Left hindlimb (tissue), 1 donor: ENCODE data around the gene KCNH4.
"Not testable (repeated sequence)": the region's sequence is repeated elsewhere in the genome, so short reads cannot be mapped to it uniquely, and the experiment has no call there.

Source experiments
- DNase-seq: peaks from one replicate; pipeline ENCODE4 v3.0.0-alpha.2; 2018

KCNH4 gene

GRCh38 chr17:42177684-42178083 lies 3.3 kb downstream of the KCNH4 start:
- DNase-seq: no peak

- DNase-seq: no peak
These were observed 6.7 kb downstream of the KCNH4 start for GRCh38 chr17:42174126-42174783.

DNA sequence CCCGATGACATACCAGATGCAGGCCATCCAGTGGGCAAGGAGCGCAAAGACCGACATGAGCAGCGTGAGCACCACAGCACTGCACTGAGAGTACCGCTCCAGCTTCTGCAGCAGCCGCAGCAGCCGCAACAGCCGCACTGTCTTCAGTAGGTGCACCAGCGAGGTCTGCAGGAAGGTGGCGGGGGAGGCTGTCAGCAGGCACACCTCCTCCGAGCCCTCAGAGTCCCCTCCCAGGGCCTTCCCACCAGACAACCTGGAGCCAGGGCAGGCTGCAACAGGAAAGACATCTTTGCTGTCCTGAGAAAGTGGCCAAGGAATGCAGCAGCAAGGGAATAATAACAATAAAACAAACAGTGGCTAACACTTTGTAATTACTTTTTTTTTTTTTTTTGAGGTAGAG lies 9.1 kb downstream of the KCNH4 start:
- DNase-seq: no peak

- DNase-seq: no peak
These were observed 11.6 kb downstream of the KCNH4 start for GRCh38 chr17:42169351-42169750.

DNA sequence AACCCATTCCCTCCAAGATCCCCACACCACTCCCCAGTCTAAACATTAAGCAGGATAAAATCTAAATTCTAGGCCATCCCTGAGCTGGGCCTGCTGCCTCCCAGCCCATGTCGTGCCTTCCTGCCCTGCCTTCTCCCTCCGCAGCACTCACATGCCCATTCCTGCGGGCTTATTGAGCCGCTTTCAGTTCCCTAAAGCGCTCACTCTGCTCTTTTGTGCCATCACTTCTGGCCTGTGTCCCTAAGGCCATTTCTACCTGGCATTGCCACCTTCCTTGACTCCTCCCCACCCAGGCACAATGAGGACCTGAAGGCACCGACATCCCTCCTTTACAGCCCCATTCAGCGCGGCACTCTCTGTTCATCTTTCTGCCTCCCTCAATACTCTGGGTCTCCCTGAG lies 13.1 kb downstream of the KCNH4 start:
- DNase-seq: no peak

GRCh38 chr17:42166196-42166763 lies 14.7 kb downstream of the KCNH4 start:
- no peak for DNase-seq

DNA sequence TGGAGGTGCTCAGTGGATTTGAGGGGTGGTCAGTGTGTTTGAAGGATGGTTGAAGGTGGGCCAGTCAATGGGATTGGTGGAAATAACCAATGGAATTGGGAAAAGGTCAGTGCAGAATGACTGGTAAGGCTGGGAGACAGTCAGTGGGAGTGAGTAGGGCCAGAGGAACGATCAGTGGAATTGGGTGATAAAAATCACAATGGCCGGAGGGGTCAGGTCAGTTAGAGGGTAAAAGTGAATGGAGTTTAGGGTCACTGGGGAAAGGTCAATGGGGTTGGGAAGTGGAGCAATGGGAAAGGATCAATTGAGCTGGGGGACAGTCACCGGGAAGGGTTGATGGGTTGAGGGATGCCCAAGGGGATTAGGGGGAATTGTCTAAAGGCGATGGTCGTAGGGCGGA lies 15.2 kb downstream of the KCNH4 start:
- no peak for DNase-seq

DNA sequence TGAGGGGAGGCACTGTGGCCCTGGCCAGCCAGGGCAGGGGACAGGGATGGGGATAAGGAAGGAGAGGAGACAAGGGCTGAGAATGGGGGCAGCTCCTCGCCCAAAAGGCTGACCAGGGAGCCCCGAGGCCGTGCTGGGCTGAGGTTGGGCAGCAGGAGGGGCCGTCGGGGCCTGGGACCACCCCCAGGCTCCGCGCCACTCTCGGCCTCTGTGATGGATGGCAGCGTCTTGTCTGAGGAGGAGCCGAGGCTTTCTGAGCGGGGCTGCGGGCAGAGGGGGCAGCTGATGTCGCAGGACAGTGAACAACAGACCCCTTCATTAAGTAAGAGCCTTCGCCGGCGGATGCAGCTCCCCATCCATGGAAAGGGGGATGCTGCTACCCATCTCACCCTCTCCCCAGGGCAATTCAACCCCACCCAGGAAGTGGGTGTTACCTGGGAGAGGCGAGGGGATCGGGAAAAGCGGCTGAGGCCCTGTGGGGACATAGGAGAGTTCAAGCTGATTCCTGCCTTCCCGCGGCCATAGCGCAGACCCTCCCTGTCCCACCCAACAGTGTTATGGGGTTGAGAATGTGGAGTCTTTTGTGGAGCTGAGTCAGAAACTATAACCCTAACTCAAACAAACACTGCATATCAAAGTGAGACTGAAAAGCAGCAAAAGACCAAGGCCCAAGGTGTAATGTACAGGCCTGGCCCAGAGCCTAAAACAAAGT lies 17.1 kb downstream of the KCNH4 start:
- no peak for DNase-seq

DNA sequence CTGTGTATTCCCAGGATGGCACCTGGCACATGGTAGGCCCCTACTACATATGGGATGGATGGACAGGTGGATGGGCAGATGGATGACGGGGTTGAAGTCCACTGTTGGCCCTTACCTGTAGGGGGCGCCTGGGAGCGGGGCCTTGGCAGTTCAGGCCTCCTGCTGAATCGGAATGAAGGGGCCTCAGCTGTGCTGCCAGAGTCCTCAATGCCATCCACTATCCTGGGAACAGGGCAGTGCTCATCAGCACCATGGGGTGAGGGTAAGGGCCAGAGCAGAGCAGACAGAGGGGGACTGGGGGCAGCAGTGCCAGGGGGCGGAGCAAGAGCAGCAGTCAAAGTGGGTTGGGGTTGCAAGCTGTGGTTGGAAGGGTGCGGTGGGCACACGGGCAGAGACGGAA lies 17.8 kb downstream of the KCNH4 start:
- DNase-seq: no peak

DNA sequence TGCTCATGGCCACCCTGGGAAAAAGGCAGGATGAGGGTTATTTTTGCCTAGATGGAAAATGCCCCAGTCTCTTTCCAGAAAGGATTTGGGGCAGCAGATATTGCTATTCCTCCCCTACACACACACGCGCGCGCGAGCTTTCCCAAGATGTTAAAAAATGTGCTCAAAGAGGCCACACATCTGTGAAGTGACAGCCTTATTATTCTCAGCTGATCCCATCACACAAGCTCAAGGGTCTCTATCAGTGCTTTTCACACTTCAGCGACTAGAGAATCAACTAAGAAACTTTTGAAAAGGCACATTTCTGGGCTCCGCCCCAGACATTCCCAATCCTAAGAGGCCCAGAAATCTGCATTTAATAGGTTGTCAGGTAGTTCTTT lies 20.4 kb downstream of the KCNH4 start:
- no peak for DNase-seq

DNA sequence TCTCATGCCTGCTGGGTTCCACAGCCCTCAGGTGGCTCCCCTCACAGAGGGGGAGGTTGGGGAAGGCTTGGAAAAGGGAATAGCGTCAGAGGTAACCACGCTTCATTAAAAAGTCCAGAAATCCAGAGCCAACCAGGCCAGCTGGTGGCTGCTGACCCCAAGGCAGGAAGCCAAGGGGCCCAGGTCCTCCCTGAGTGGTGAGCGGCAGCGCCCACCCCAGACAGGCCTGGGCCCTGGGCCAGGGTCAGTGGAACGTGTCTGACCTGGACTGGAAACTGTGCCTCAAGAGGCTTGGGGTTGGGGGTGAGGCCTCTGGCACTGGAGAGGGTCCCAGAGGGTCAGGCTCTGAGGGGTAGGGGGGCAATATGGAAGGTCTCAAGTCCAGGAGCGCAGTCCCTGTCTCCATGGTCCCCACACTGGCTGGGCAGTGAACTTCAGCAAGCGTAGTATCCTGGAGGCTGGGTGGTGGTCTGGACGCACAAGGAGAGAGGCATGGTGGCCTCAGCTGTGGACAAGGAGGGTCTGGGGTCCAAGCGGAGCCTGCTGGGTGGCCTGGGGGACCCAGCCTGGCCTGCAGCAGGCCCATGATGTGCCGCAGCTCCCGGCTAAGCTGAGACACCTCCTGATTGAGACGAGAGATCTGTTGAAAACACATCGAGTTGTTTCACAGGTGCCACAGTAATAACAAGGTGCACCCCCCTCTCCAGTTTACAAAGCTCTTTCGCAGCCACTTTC lies 21.0 kb downstream of the KCNH4 start:
- DNase-seq: no peak

DNA sequence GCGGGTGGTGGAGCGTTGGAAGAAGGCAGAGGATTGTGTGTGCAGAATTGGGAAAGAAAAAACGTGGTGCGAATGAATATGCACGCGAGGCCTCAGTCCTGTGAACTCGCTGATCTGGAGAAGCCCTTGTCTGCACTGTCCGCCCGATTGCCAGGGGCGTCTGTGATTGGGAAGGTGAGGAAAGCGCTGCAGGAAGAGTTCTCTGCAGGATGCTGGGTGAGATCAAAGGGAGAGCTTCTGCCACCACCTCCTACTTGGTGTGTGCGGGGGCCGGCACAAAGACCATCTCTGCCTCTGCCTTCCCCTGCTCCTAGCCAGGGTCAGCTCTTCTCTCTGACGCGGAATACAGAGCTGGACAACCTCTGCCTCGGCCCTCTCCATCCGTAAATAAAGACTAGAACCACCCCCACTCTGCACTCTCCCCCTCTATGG lies 25.3 kb downstream of the KCNH4 start:
- no peak for DNase-seq

DNA sequence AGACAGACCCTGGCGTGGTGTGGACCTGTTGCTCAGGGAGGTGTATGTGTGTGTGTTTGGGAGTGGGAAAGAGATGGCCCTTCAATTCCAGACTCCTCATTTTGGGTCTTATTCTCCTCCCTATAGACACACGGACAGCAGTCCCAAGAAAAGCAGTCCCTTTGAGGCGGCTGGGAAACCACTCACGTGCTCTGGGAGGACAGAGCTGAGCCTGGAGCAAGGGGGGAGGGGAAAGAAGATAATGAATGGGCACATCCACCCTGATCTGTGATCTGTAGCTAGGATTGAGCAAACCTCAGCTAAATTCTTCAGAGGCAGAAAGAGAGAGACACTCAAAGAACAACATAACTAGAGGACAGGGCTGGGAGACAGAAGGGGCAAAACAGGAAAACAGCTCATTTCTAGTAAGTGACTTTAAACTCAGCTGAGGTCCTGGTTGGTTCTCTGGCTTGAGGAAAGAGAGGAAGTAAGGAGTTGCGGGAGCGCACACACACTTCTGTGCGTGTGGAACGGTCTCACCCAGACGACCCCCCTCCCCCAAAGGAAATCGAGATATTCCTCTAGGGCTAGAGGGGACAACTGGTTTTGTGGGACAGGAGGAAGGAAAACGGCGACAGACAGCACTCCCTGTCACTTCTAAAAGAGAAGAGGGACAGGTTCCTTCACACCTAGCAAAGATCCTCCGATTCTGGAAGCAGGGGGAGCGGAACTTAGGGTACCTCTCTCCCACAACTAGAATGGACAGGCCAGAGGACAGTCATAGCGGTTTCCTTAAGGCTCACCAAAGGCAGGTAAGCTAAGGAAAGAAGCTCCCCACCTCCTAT lies 26.8 kb downstream of the KCNH4 start:
- DNase-seq: no peak

GRCh38 chr17:42146911-42147607 lies 33.9 kb downstream of the KCNH4 start:
- DNase-seq: no peak

DNA sequence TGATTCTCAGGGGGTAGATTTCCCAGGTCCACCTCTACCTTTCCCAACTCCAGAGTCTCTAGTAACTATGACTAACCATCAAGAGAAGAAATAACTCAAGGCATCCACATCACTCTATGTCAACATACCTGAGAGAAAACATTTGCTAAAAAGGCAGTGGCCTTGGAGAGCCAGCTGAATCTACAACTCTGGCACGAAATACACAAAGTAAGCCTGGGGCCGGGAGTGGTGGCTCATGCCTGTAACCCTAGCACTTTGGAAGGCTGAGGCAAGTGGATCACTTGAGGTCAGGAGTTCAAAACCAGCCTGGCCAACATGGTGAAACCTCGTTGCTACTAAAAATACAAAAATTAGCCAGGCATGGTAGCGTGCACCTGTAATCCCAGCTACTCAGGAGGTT lies 37.8 kb downstream of the KCNH4 start:
- not testable (repeated sequence) for DNase-seq

DNA sequence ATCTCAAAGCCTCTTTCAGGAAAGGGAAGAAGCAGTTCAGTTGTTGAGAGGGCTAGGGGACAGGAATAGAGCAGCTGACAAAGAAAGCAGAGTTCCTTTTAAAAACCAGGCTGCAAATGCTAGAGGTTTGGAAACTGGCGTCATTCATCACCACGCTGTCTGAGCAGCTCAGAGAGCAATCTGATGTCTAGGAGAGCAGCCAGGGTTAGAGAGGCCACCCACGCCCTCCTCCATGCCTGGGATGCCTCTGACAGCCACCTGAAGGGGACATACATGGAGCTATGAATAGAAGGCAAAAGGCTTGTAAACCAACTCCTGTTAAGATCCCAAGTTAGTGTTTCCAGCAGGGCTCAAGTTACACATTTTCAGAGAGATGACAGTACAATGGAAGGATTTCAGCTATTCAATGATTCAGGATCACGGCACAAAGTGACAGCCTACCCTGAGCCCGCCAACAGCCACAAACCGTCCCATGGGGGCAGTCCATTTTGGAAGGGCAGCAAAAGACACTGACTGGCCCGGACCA lies 38.5 kb downstream of the KCNH4 start:
- no peak for DNase-seq

GRCh38 chr17:42141382-42141781 lies 39.6 kb downstream of the KCNH4 start:
- no peak for DNase-seq

DNA sequence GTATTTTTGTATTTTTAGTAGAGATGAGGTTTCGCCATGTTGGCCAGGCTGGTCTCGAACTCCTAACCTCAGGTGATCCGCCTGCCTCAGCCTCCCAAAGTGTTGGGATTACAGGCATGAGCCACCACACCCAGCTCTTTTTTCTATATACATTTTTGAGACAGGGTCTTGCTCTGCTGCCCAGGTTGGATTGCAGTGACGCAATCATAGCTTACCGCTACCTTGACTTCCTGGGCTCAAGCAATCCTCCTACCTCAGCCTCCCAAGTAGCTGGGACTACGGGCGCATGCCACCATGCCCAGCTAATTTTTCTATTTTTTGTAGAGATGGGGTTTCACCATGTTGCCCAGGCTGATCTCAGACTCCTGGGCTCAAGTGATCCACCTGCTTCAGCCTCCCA lies 40.3 kb downstream of the KCNH4 start:
- DNase-seq: not testable (repeated sequence)

GRCh38 chr17:42138749-42139492 lies 42.0 kb downstream of the KCNH4 start:
- no peak for DNase-seq

DNA sequence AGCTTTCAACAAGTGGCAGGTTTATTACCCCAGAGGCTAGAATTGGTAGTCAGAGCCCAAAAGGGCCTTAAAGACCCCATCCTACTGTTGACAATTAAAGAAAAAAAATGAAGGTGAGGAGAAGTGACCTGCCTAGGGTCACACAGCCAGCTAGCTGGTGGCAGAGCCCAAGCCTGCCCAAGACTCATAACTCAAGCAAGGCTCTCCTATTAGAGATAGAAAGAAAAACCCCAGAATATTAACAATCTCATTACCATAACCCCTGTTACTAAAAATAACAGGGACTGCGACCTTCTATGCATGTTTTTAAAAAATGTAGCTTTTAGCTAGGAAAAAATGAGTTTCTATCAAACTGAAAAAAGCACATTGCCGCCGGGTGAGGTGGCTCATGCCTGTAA lies 44.3 kb downstream of the KCNH4 start:
- no peak for DNase-seq
